GM23338 (cell line): ENCODE results near the gene PLBD2. TPM values are rescaled to one million over a fixed set of nuclear protein-coding genes. Genes with fewer than 3 reads are reported as not detected.

Source experiments
- ATAC-seq: fragments of 200-7000 bp; cut with Tn5 transposase; 3 replicates; pipeline ENCODE4 v1.9.1; 2020
- DNase-seq: peaks from one replicate; pipeline ENCODE4 v3.0.0-alpha.2; 2015; ENCODE audit warnings: low spot score
- H2AFZ ChIP-seq: fragments of 200-600 bp; sonication (generic); 2 replicates; pipeline ENCODE4 v1.8.0; 2016; ENCODE audit warnings: antibody characterized with exemption, mild to moderate bottlenecking, moderate library complexity
- H3F3A ChIP-seq: fragments of 200-600 bp; sonication (generic); replicated peaks from 2 replicates; pipeline ENCODE4 v1.8.0; 2017; ENCODE audit warnings: antibody characterized with exemption, mixed run types, low read depth
- H3K27ac ChIP-seq: fragments of 200-600 bp; sonication (generic); 2 replicates; pipeline ENCODE4 v1.6.1; 2016; ENCODE audit warnings: low read depth
- H3K27me3 ChIP-seq: fragments of 200-600 bp; sonication (generic); 2 replicates; pipeline ENCODE4 v1.8.0; 2016; ENCODE audit warnings: mild to moderate bottlenecking, mixed run types, moderate library complexity; ENCODE audit not compliant: insufficient read depth
- H3K36me3 ChIP-seq: fragments of 200-600 bp; sonication (generic); 2 replicates; pipeline ENCODE4 v1.8.0; 2016; ENCODE audit warnings: mild to moderate bottlenecking; ENCODE audit not compliant: insufficient read depth
- H3K4me1 ChIP-seq: fragments of 200-600 bp; sonication (generic); 2 replicates; pipeline ENCODE4 v1.8.0; 2016; ENCODE audit warnings: mild to moderate bottlenecking, moderate library complexity; ENCODE audit not compliant: insufficient read depth
- H3K4me2 ChIP-seq: fragments of 200-600 bp; sonication (generic); 2 replicates; pipeline ENCODE4 v1.7.1; 2017; ENCODE audit warnings: mixed run types
- H3K4me3 ChIP-seq: fragments of 200-600 bp; sonication (generic); 2 replicates; pipeline ENCODE4 v1.6.1; 2016; ENCODE audit warnings: mixed run types
- H3K79me2 ChIP-seq: fragments of 200-600 bp; sonication (generic); replicated peaks from 2 replicates; pipeline ENCODE4 v1.8.0; 2017; ENCODE audit warnings: mild to moderate bottlenecking; ENCODE audit not compliant: insufficient read depth
- H3K9me2 ChIP-seq: fragments of 200-600 bp; sonication (generic); 2 replicates; pipeline ENCODE4 v1.8.0; 2017; ENCODE audit not compliant: insufficient read depth
- H4K20me1 ChIP-seq: fragments of 200-600 bp; sonication (generic); replicated peaks from 2 replicates; pipeline ENCODE4 v1.8.0; 2017; ENCODE audit warnings: mild to moderate bottlenecking; ENCODE audit not compliant: insufficient read depth
- H3K27ac Mint-ChIP-seq: 2 replicates; pipeline ENCODE4 v1.8.0; 2020; ENCODE audit warnings: inconsistent platforms, mild to moderate bottlenecking, moderate library complexity, mixed read lengths
- H3K27me3 Mint-ChIP-seq: 3 replicates; pipeline ENCODE4 v1.8.0; 2022; ENCODE audit warnings: low read depth, mild to moderate bottlenecking, moderate library complexity, mixed read lengths, inconsistent platforms; ENCODE audit not compliant: insufficient read depth, poor library complexity
- H3K36me3 Mint-ChIP-seq: 3 replicates; pipeline ENCODE4 v1.8.0; 2021; ENCODE audit warnings: low read depth, mild to moderate bottlenecking, inconsistent platforms, moderate library complexity, mixed read lengths
- H3K4me1 Mint-ChIP-seq: 3 replicates; pipeline ENCODE4 v1.8.0; 2020; ENCODE audit warnings: mild to moderate bottlenecking, inconsistent platforms, mixed read lengths
- H3K4me3 Mint-ChIP-seq: 3 replicates; pipeline ENCODE4 v1.8.0; 2021; ENCODE audit warnings: moderate library complexity, mild to moderate bottlenecking, inconsistent platforms, mixed read lengths
- H3K9me3 Mint-ChIP-seq: 3 replicates; pipeline ENCODE4 v1.8.0; 2020; ENCODE audit warnings: moderate library complexity, mild to moderate bottlenecking, inconsistent platforms, mixed read lengths
- CTCF ChIP-seq, 2 experiments: fragments of 200-600 bp in 1 of 2; sonication (generic) in 1 of 2; conservative IDR thresholded peaks; 2 replicates each; pipeline versions ENCODE4 v1.5.1 to v1.6.1; 2016 to 2017; ENCODE audit warnings: antibody characterized with exemption in 2 of 2, low read depth in 2 of 2, mild to moderate bottlenecking in 2 of 2, moderate library complexity in 1 of 2
- EZH2 ChIP-seq: fragments of 200-600 bp; sonication (generic); IDR thresholded peaks from one replicate; pipeline ENCODE4 v1.8.0; 2017; ENCODE audit warnings: antibody characterized with exemption, mild to moderate bottlenecking, low read depth; ENCODE audit not compliant: unreplicated experiment
- EZH2phosphoT487 ChIP-seq: fragments of 200-600 bp; sonication (generic); IDR thresholded peaks from one replicate; pipeline ENCODE4 v1.8.1; 2018; ENCODE audit warnings: antibody characterized with exemption; ENCODE audit not compliant: unreplicated experiment
- NANOG ChIP-seq: IDR thresholded peaks from 2 replicates; pipeline ENCODE4 v1.6.1; 2016; ENCODE audit warnings: antibody characterized with exemption, borderline replicate concordance
- REST ChIP-seq: IDR thresholded peaks from one replicate; pipeline ENCODE4 v1.6.1; 2018; ENCODE audit warnings: antibody characterized with exemption; ENCODE audit not compliant: unreplicated experiment
- STAT1 ChIP-seq: IDR thresholded peaks from one replicate; pipeline ENCODE4 v1.6.1; 2016; ENCODE audit warnings: antibody characterized with exemption; ENCODE audit not compliant: unreplicated experiment
- ZNF114 ChIP-seq: fragments of 250-450 bp; sonication (Bioruptor Pico); IDR thresholded peaks from 2 replicates; pipeline ENCODE4 v1.5.0; 2020; ENCODE audit warnings: mild to moderate bottlenecking, moderate library complexity
- ZNF331 ChIP-seq: fragments of 250-450 bp; sonication (Bioruptor Pico); IDR thresholded peaks from 2 replicates; pipeline ENCODE4 v1.5.0; 2020; ENCODE audit warnings: low read depth, mild to moderate bottlenecking, moderate library complexity
- ZNF462 ChIP-seq: fragments of 250-450 bp; sonication (Bioruptor Pico); IDR thresholded peaks from 2 replicates; pipeline ENCODE4 v1.5.0; 2020; ENCODE audit warnings: mild to moderate bottlenecking, moderate library complexity
- polyA plus RNA-seq: library from polyadenylated mRNA; unstranded; fragments of >200 nt; fragmentation: Nextera tagmentation; extraction: Ambion mirVana; gene quantifications from 2 replicates; pipeline ENCODE4 v1.2.1, GENCODE V29; 2016
- total RNA-seq: library from RNA; depleted of rRNA; stranded (reverse); fragments of >200 nt; shearing (Covaris generic); gene quantifications from 2 replicates; pipeline ENCODE4 v1.2.3, GENCODE V29; 2014

The PLBD2 gene
- total and polyA plus RNA-seq, 2 experiments from 2014 or later: 10.2 to 37.1 TPM

GRCh38 chr12:113392520-113392919 lies 34.1 kb downstream of the PLBD2 start:
- DNase-seq (no peak), ATAC-seq (no peak)
- Mint-ChIP-seq H3K27me3 (no peaks in the 10 kb centered on the region), H3K4me3 (no peak overlapping the region), H3K36me3 (no peaks in the 10 kb centered on the region; the same call in 2 of the 3 replicates), H3K9me3 (no peaks in the 10 kb centered on the region; the same call in 2 of the 3 replicates), H3K4me1 (no peaks in the 10 kb centered on the region), H3K27ac (no peak overlapping the region)
- no peak overlapping the region for H3K4me3 ChIP-seq
- H4K20me1 ChIP-seq: no peaks in the 10 kb centered on the region
- H3F3A ChIP-seq: 0 out of 2 replicates have a peak, but pooled peaks cover 2% of the 10 kb centered on the region
- no peaks in the 10 kb centered on the region for H3K36me3 ChIP-seq
- no peaks in the 10 kb centered on the region for H3K27me3 ChIP-seq
- TF ChIP-seq EZH2 (no peak), CTCF (conservative IDR thresholded peaks at IDR 0.05; ENCODE audit: low read depth in 2 of 2) (no peak), NANOG (no peak), REST (no peak), STAT1 (no peak), ZNF331 (CRISPR knock-in tag) (no peak), ZNF114 (CRISPR knock-in tag) (no peak), EZH2phosphoT487 (no peak), ZNF462 (CRISPR knock-in tag) (no peak)
- no peak overlapping the region for H3K27ac ChIP-seq
- H3K9me2 ChIP-seq: no peaks in the 10 kb centered on the region; the same call in 1 of the 2 replicates
- no peak overlapping the region for H3K4me2 ChIP-seq
- no peaks in the 10 kb centered on the region for H3K79me2 ChIP-seq
- no peak overlapping the region for H2AFZ ChIP-seq
- no peaks in the 10 kb centered on the region for H3K4me1 ChIP-seq
